H1 (cell line): ENCODE results near the gene MARK1. TPM values are rescaled to one million over a fixed set of nuclear protein-coding genes. Genes with fewer than 3 reads are reported as not detected.

ENCODE experiments used
- CTCF ChIA-PET: fragments of 300-600 bp; sonication (Branson Sonifier 250); formaldehyde crosslinking; loops from one replicate; lab custom pipeline; 2021; ENCODE audit not compliant: partially characterized antibody; lab: Charles Lee
- POLR2A ChIA-PET: fragments of 300-600 bp; sonication (Branson Sonifier 250); formaldehyde crosslinking; loops from one replicate; lab custom pipeline; 2021; ENCODE audit warnings: inconsistent platforms; ENCODE audit not compliant: partially characterized antibody; lab: Charles Lee
- DNase-seq, 2 experiments: peaks; one replicate each; pipeline versions ENCODE4 v3.0.0 to v3.0.0-alpha.2; 2010 to 2022; ENCODE audit warnings: low spot score in 2 of 2, low read depth in 1 of 2, mixed read lengths in 1 of 2
- FAIRE-seq: peaks from 2 replicates; lab custom pipeline; 2011; peaks lifted over from hg19 to GRCh38; lab: Jason Lieb, UNC
- H2AFZ ChIP-seq: 2 replicates; pipeline ENCODE4 v1.8.1; 2012; ENCODE audit warnings: low read length, inconsistent platforms
- H2AK5ac ChIP-seq: 2 replicates; pipeline ENCODE4 v1.6.1; 2013; ENCODE audit warnings: low read depth, low read length
- H2BK120ac ChIP-seq: replicated peaks from 2 replicates; pipeline ENCODE3; 2013; ENCODE audit warnings: low read depth, low read length, inconsistent platforms
- H2BK12ac ChIP-seq: 2 replicates; pipeline ENCODE4 v1.6.1; 2013; ENCODE audit warnings: low read depth, low read length
- H2BK15ac ChIP-seq: 2 replicates; pipeline ENCODE4 v1.6.1; 2013; ENCODE audit warnings: low read length
- H2BK20ac ChIP-seq: 2 replicates; pipeline ENCODE4 v1.6.1; 2013; ENCODE audit warnings: low read length
- H2BK5ac ChIP-seq: 2 replicates; pipeline ENCODE4 v1.6.1; 2013; ENCODE audit warnings: low read depth, low read length
- H3K14ac ChIP-seq: 2 replicates; pipeline ENCODE4 v1.6.1; 2013; ENCODE audit warnings: inconsistent platforms; ENCODE audit not compliant: insufficient read length
- H3K18ac ChIP-seq: 2 replicates; pipeline ENCODE4 v1.6.1; 2013; ENCODE audit warnings: low read length; ENCODE audit errors: extremely low read depth
- H3K23ac ChIP-seq: 2 replicates; pipeline ENCODE4 v1.6.1; 2013; ENCODE audit warnings: inconsistent platforms; ENCODE audit not compliant: insufficient read length
- H3K23me2 ChIP-seq: 2 replicates; pipeline ENCODE4 v1.6.1; 2013; ENCODE audit warnings: low read depth, low read length
- H3K27ac ChIP-seq: 2 replicates; pipeline ENCODE4 v1.6.1; 2011; ENCODE audit warnings: low read depth, low read length, inconsistent platforms
- H3K27me3 ChIP-seq, 4 experiments: replicated peaks in 1 of 4; 1 replicate in 1 of 4; 2 replicates in 3 of 4; pipeline versions ENCODE4 v1.6.1 to v1.8.1; 2011 to 2013; ENCODE audit warnings: low read length in 3 of 4, mild to moderate bottlenecking in 3 of 4, inconsistent platforms in 2 of 4, mixed read lengths in 2 of 4, moderate library complexity in 1 of 4; ENCODE audit not compliant: control insufficient read depth in 3 of 4, insufficient read depth in 3 of 4; ENCODE audit errors: extremely low read depth in 1 of 4
- H3K36me3 ChIP-seq, 4 experiments: 2 replicates each; pipeline versions ENCODE4 v1.6.1 to v1.8.1; 2011 to 2013; ENCODE audit warnings: mild to moderate bottlenecking in 4 of 4, low read length in 3 of 4, moderate library complexity in 2 of 4, control low read depth in 1 of 4, inconsistent platforms in 1 of 4; ENCODE audit not compliant: insufficient read depth in 4 of 4, control insufficient read depth in 2 of 4
- H3K4ac ChIP-seq: replicated peaks from 2 replicates; pipeline ENCODE3; 2013; ENCODE audit warnings: low read length, low read depth, mixed read lengths, inconsistent platforms; ENCODE audit not compliant: insufficient read length
- H3K4me1 ChIP-seq, 4 experiments: replicated peaks in 1 of 4; 1 replicate in 1 of 4; 2 replicates in 3 of 4; pipeline versions ENCODE4 v1.6.1 to v1.8.1; 2011 to 2013; ENCODE audit warnings: low read length in 3 of 4, inconsistent platforms in 2 of 4, mixed read lengths in 1 of 4; ENCODE audit not compliant: insufficient read depth in 4 of 4, control insufficient read depth in 3 of 4
- H3K4me2 ChIP-seq, 2 experiments: 2 replicates each; pipeline versions ENCODE4 v1.6.1 to v1.8.1; 2011 to 2013; ENCODE audit warnings: low read depth in 2 of 2, low read length in 2 of 2, control low read depth in 1 of 2, inconsistent platforms in 1 of 2, mild to moderate bottlenecking in 1 of 2; ENCODE audit not compliant: insufficient read depth in 1 of 2
- H3K4me3 ChIP-seq, 4 experiments: fragments of 200-600, 300-600 bp in 1 of 4; sonication (generic), shearing (Covaris generic), sonication (Bioruptor Twin) in 1 of 4; 2 replicates each; pipeline versions ENCODE4 v1.5.1 to v1.8.1; 2011 to 2016; ENCODE audit warnings: low read length in 4 of 4, low read depth in 3 of 4, control low read depth in 2 of 4, inconsistent platforms in 2 of 4, mild to moderate bottlenecking in 2 of 4, mixed read lengths in 1 of 4, moderate library complexity in 1 of 4; ENCODE audit not compliant: insufficient read depth in 2 of 4; ENCODE audit errors: extremely low read depth in 1 of 4
- H3K56ac ChIP-seq: replicated peaks from 2 replicates; pipeline ENCODE3; 2013; ENCODE audit warnings: low read depth, mild to moderate bottlenecking, mixed read lengths, low read length, inconsistent platforms; ENCODE audit not compliant: insufficient read length
- H3K79me1 ChIP-seq: 2 replicates; pipeline ENCODE4 v1.6.1; 2013; ENCODE audit warnings: low read depth, low read length, control low read depth
- H3K79me2 ChIP-seq, 2 experiments: 2 replicates each; pipeline versions ENCODE4 v1.6.1 to v1.8.1; 2012 to 2013; ENCODE audit warnings: low read length in 2 of 2, mild to moderate bottlenecking in 2 of 2, inconsistent platforms in 1 of 2; ENCODE audit not compliant: insufficient read depth in 2 of 2, control insufficient read depth in 1 of 2
- H3K9ac ChIP-seq, 4 experiments: replicated peaks in 1 of 4; 1 replicate in 1 of 4; 2 replicates in 3 of 4; pipeline versions ENCODE4 v1.6.1 to v1.8.1; 2011 to 2013; ENCODE audit warnings: low read depth in 3 of 4, low read length in 3 of 4, control low read depth in 2 of 4, mild to moderate bottlenecking in 2 of 4, moderate library complexity in 2 of 4, inconsistent platforms in 1 of 4; ENCODE audit errors: extremely low read depth in 1 of 4
- H3K9me3 ChIP-seq, 2 experiments: 2 replicates each; pipeline versions ENCODE4 v1.6.1 to v1.8.1; 2012 to 2013; ENCODE audit warnings: mild to moderate bottlenecking in 2 of 2, moderate library complexity in 2 of 2, control low read depth in 1 of 2, inconsistent platforms in 1 of 2, low read depth in 1 of 2, low read length in 1 of 2, mixed read lengths in 1 of 2; ENCODE audit not compliant: insufficient read depth in 2 of 2
- H4K20me1 ChIP-seq, 2 experiments: replicated peaks in 1 of 2; 2 replicates each; pipeline versions ENCODE3 to v1.8.1; 2011 to 2013; ENCODE audit warnings: inconsistent platforms in 2 of 2, low read length in 2 of 2, mild to moderate bottlenecking in 1 of 2; ENCODE audit not compliant: insufficient read depth in 2 of 2, control insufficient read depth in 1 of 2
- H4K5ac ChIP-seq: 2 replicates; pipeline ENCODE4 v1.6.1; 2013; ENCODE audit warnings: low read length, low read depth, mixed read lengths, inconsistent platforms; ENCODE audit not compliant: insufficient read length
- H4K8ac ChIP-seq: 2 replicates; pipeline ENCODE4 v1.8.0; 2013; ENCODE audit warnings: mild to moderate bottlenecking, moderate library complexity, low read length, inconsistent platforms; ENCODE audit not compliant: insufficient read depth; ENCODE audit errors: extremely low read depth
- H4K91ac ChIP-seq: replicated peaks from 2 replicates; pipeline ENCODE3; 2013; ENCODE audit warnings: low read length, mixed read lengths, inconsistent platforms; ENCODE audit not compliant: insufficient read length
- BACH1 ChIP-seq: IDR thresholded peaks from 2 replicates; pipeline ENCODE4 v1.6.1; 2012; ENCODE audit warnings: low read length, improper control_type of control experiment
- CBX8 ChIP-seq: fragments of 300-800, 300-1000 bp; sonication (generic); IDR thresholded peaks from 2 replicates; pipeline ENCODE4 v1.7.1; 2016; ENCODE audit warnings: low read depth, low read length, borderline replicate concordance
- CEBPB ChIP-seq: IDR thresholded peaks from 2 replicates; pipeline ENCODE4 v1.6.1; 2012; ENCODE audit warnings: low read depth, low read length
- CHD1 ChIP-seq: IDR thresholded peaks from 2 replicates; pipeline ENCODE4 v1.6.1; 2012; ENCODE audit warnings: low read depth, low read length, improper control_type of control experiment
- EZH2 ChIP-seq: fragments of 200-600 bp; sonication (generic); IDR thresholded peaks from 2 replicates; pipeline ENCODE4 v1.7.1; 2012; ENCODE audit warnings: low read depth, mild to moderate bottlenecking, moderate library complexity, low read length, inconsistent platforms; ENCODE audit not compliant: severe bottlenecking
- FOSL1 ChIP-seq: IDR thresholded peaks from 2 replicates; pipeline ENCODE4 v1.6.1; 2011; ENCODE audit warnings: mild to moderate bottlenecking, low read depth, low read length, moderate library complexity; ENCODE audit not compliant: insufficient read depth
- JUN ChIP-seq: IDR thresholded peaks from 2 replicates; pipeline ENCODE4 v1.6.1; 2011; ENCODE audit warnings: low read depth, mild to moderate bottlenecking, improper control_type of control experiment, low read length
- KDM1A ChIP-seq: fragments of 200-600, 300-600 bp; sonication (generic); IDR thresholded peaks from 2 replicates; pipeline ENCODE4 v1.7.1; 2016; ENCODE audit warnings: mild to moderate bottlenecking, low read length, borderline replicate concordance
- KDM4A ChIP-seq: IDR thresholded peaks from one replicate; pipeline ENCODE4 v1.7.1; 2012; ENCODE audit warnings: low read depth, mild to moderate bottlenecking, moderate library complexity, low read length, inconsistent platforms; ENCODE audit not compliant: severe bottlenecking
- RBBP5 ChIP-seq: IDR thresholded peaks from 2 replicates; pipeline ENCODE4 v1.7.1; 2012; ENCODE audit warnings: low read depth, mild to moderate bottlenecking, inconsistent platforms, low read length, moderate library complexity, borderline replicate concordance
- SIX5 ChIP-seq: IDR thresholded peaks from 2 replicates; pipeline ENCODE4 v1.6.1; 2011; ENCODE audit warnings: mild to moderate bottlenecking, low read depth, low read length
- ZNF274 ChIP-seq: IDR thresholded peaks from 2 replicates; pipeline ENCODE4 v1.7.0; 2012; ENCODE audit warnings: low read length, borderline replicate concordance; ENCODE audit errors: extremely low read depth
- WGBS, 2 experiments: shearing (Covaris generic) in 1 of 2; methylation state at CpG; one replicate each; pipeline versions ENCODE4 v1.1.6 to v1.1.7; 2013 to 2015; ENCODE audit warnings: low lambda C conversion rate in 2 of 2, mixed read lengths in 2 of 2, inconsistent platforms in 1 of 2, low coverage in 1 of 2, missing lambda C conversion rate in 1 of 2; ENCODE audit not compliant: insufficient replicate concordance in 2 of 2, insufficient coverage in 1 of 2, insufficient read length in 1 of 2; ENCODE audit errors: extremely low coverage in 1 of 2, missing lambda C conversion rate in 1 of 2; 5-methylcytosine and 5-hydroxymethylcytosine counted together
- polyA plus RNA-seq, 7 experiments: library from polyadenylated mRNA; depleted of rRNA in 3 of 7; stranded (reverse) in 5 of 7; unstranded in 2 of 7; fragments of >200 nt in 5 of 7; fragments of 200-250 nt in 2 of 7; gene quantifications; 1 replicate in 5 of 7; 2 replicates in 1 of 7; 4 replicates in 1 of 7; pipeline versions ENCODE4 v1.2.1 to v1.2.3, GENCODE V29; 2011 to 2013; ENCODE audit warnings: missing spikeins in 2 of 7, mixed read lengths in 2 of 7
- total RNA-seq: library from RNA; stranded (reverse); fragmentation: NEBNext Ultra II Directional; extraction: Animal tissue kit (Norgen Biotek cat#: 25700); gene quantifications from 2 replicates; pipeline ENCODE4 v1.2.1, GENCODE V29; 2021
- TF ChIP-seq, protein P1 (sequence below): IDR thresholded peaks from 2 replicates; pipeline ENCODE4 v1.6.1; 2012; ENCODE audit warnings: inconsistent platforms
- TF ChIP-seq, protein P2 (sequence below): IDR thresholded peaks from 2 replicates; pipeline ENCODE4 v1.6.1; 2012; ENCODE audit warnings: inconsistent platforms

The MARK1 gene
- total and polyA plus RNA-seq, 2 of the 8 experiments (the other 6 are each of a cell fraction or from before 2014, with no cell fraction given), result 5.5 to 20.5 TPM

DNA sequence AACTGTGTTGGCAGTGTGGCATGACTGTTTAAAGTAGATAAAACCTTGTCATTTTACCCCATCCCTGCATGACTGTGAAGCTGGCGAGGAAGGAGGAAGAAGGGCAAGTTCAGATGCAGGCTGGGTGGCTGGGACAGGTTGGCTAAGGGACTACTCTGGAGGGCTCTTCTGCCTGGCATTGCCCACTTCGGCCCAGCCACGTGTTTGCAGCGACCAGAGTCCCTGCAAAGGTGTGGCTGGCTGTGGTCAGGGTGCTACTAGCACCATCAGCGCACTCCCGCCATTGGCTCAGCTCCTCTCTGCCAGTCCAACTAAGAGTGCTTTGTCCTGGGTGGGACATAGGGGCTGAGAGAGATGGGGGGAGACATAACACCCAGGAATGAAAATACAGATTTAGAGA, 169.4 kb downstream of the MARK1 start:
- Histone ChIP-seq H2BK12ac (no peak overlapping the region), H3K79me2 (no peaks in the 10 kb centered on the region), H2BK20ac (no peak overlapping the region), H4K20me1 (no peaks in the 10 kb centered on the region), H3K23ac (no peak overlapping the region), H3K79me1 (no peaks in the 10 kb centered on the region), H3K14ac (no peak overlapping the region), H3K23me2 (no peaks in the 10 kb centered on the region), H4K8ac (no peak overlapping the region), H3K4me3 (no peak overlapping the region), H3K4me1 (peaks cover 0 to 2% (median 0%) of the 10 kb centered on the region in 4 experiments; a peak in 1 of 7 replicates), H3K36me3 (no peaks in the 10 kb centered on the region), H2BK5ac (no peak overlapping the region), H3K56ac (no peak overlapping the region), H2BK15ac (no peak overlapping the region), H3K18ac (no peak overlapping the region), H4K91ac (no peak overlapping the region), H3K9me3 (no peaks in the 10 kb centered on the region), H3K9ac (no peak overlapping the region), H2AFZ (no peak overlapping the region), H3K4me2 (no peak overlapping the region), H2AK5ac (no peak overlapping the region), H3K27me3 (no peaks in the 10 kb centered on the region; a peak in 1 of 7 replicates), H3K27ac (no peak overlapping the region), H3K4ac (no peak overlapping the region), H4K5ac (no peak overlapping the region), H2BK120ac (no peak overlapping the region)
- FAIRE-seq (no peak), DNase-seq (no peak)
- ChIA-PET POLR2A (no interaction called here), CTCF (interaction anchor here (0.7 to 2.4 kb wide), 8 partner anchors 10 to 106 kb away, joined by 3 to 6 read pairs (median 3); partner anchors contain the start of gene MTARC1)
- 77% methylated on average over 6 of the region's 6 CpGs; no CpG with 5 or more reads in 1 of the 2 experiments for WGBS, 2 experiments
- TF ChIP-seq, protein P1, sequence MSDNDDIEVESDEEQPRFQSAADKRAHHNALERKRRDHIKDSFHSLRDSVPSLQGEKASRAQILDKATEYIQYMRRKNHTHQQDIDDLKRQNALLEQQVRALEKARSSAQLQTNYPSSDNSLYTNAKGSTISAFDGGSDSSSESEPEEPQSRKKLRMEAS, result no peak
- TF ChIP-seq CHD1, result no peak
- no peak for TF ChIP-seq CBX8
- no peak for TF ChIP-seq KDM4A
- no peak for TF ChIP-seq JUN
- no peak for TF ChIP-seq ZNF274
- TF ChIP-seq, protein P2, sequence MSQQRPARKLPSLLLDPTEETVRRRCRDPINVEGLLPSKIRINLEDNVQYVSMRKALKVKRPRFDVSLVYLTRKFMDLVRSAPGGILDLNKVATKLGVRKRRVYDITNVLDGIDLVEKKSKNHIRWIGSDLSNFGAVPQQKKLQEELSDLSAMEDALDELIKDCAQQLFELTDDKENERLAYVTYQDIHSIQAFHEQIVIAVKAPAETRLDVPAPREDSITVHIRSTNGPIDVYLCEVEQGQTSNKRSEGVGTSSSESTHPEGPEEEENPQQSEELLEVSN, result no peak
- no peak for TF ChIP-seq FOSL1
- no peak for TF ChIP-seq BACH1
- no peak for TF ChIP-seq EZH2
- no peak for TF ChIP-seq KDM1A
- TF ChIP-seq RBBP5, result no peak
- no peak for TF ChIP-seq SIX5
- no peak for TF ChIP-seq CEBPB
